NCI-H187 treated with DMSO at 0.1 percent for 48 hours (cell line): Measurements from ENCODE around the gene APOL5.
"Not testable (repeated sequence)": the region's sequence is repeated elsewhere in the genome, so short reads cannot be mapped to it uniquely, and the experiment has no call there.

Experiments used
- DNase-seq: peaks from one replicate; lab custom pipeline; 2025; lab: John Stamatoyannopoulos, UW

Gene APOL5

DNA sequence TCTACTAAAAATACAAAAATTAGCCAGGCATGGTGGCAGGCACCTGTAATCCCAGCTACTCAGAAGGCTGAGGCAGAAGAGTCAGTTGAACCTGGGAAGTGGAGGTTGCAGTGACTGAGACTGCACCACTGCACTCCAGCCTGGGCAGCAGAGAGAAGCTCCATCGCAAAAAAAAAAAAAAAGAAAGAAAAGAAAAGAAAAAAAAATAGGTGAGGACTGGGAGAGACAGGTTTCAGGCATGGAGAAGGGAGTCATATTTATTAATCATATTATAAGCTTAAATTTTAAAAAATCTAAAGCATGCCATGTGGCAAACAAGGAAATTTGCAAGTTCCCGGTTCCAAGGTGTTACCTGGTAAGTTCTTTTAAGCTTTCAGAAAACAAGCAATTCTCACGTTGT is at the start of gene APOL5:
Gene APOL5 (plus strand): TSS at position 301 of the 400 bp plus-strand sequence. CDS start 0 bp downstream, at position 301.
- no peak for DNase-seq

DNA sequence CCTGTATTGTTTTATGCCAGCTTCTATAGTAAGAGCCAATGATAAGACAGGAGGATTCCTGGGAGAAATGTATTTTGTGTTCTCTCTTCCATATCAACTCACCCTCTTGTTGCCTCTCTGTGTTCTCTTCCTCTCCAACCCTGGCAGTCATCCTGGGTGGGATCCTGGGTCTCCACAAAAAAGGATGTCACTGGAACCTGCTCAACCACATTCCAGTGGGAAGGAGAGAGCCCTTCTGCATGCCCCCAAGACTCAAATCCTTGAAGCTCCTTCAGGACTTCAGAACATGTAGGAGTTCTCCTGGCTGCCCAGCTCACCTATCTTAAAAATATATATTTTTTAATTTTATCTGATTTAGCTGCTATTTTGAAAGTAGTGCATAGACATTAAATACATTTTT is 43.3 kb upstream of the APOL5 start:
- no peak for DNase-seq

- not testable (repeated sequence) for DNase-seq
Measured at GRCh38 chr22:35676065-35676464, 41.6 kb upstream of the APOL5 start.

DNA sequence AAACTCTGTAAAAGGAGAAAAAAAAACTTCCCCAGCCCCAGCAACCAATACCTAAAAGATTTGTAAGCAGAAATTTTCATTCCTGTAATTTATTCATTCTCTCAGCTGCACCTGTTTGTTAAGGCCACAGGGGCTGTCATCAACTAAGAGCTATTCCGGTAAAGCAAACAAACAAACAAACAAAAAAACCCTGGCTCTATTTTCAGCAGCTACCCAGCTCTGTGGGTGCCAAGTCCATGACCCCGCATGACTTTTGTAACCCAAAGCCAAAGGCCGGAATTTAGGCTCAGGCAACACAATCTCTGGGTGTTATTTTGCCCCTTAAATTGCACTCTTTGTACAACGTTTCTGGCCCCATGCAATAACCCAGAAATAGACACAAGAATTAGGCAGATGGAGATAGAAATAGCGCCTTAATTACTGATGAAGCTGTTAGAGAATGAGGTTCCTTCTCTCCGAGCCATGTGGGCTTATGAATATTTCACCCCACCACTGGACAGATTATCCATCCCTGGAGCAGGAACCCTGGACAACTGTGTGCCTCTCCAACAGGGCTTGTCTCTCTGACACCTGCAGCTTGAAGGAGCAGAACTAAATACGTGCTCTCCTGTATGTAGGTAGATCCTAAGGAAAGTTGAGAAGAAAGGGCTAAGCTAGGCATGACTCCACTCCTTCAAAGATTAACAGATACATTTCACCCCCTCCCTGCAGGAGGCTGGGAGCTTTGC is 40.0 kb upstream of the APOL5 start:
- DNase-seq: no peak

GRCh38 chr22:35678836-35679235 is 38.8 kb upstream of the APOL5 start:
- DNase-seq: no peak

- DNase-seq: not testable (repeated sequence)
Measured at GRCh38 chr22:35679492-35679891, 38.2 kb upstream of the APOL5 start.

DNA sequence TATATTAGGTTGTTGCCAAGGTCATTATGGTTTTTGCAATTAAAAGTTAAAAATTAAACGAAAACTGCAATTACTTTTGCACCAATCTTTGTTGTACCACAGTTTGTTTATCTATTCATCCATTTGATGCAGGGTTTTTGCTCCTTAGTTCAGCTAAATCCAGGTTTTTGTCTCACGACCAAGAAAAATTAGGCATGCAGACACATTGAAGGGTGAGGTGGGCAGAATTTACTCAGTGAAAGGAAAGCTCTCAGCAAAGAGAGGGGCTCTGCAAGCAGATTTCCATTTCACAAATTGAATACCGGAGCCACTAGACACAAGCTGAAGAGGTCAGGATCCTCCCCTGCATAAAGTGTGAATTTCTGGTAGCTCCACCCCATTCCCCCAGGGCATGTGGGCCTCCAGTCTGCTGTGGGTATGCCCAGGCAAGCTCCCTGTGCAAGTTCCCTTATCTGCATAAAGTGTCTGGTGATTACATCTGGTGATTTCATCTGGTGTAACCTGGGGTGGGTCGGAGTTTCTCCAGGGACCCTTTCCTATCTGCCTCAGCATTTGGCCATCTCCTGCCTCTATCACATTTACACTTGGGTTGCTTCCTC is 36.1 kb upstream of the APOL5 start:
- no peak for DNase-seq

- no peak for DNase-seq
Measured at GRCh38 chr22:35683560-35683959, 34.1 kb upstream of the APOL5 start.

- no peak for DNase-seq
Measured at GRCh38 chr22:35684270-35684700, 33.4 kb upstream of the APOL5 start.

GRCh38 chr22:35684732-35685131 is 32.9 kb upstream of the APOL5 start:
- no peak for DNase-seq

DNA sequence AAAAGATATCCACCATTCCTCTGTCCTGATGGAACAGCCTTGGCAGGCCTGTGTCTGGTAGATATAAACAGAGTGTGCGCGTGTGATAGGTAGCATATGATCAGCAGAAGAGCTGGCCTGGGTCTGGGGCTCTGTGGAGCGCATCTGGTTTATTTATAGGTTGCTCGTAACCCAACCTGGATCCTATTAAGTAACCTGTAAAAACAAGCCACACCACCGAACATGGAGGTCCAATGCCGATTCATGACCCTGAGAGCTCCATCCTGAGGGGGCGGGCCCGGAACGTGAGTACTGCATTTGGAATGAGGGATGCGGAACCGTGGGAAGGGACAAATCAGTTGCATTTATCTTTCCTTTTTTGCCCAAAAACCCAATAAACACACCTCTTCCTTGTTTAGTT is 31.9 kb upstream of the APOL5 start:
- DNase-seq: no peak

GRCh38 chr22:35686298-35686697 is 31.4 kb upstream of the APOL5 start:
- no peak for DNase-seq

DNA sequence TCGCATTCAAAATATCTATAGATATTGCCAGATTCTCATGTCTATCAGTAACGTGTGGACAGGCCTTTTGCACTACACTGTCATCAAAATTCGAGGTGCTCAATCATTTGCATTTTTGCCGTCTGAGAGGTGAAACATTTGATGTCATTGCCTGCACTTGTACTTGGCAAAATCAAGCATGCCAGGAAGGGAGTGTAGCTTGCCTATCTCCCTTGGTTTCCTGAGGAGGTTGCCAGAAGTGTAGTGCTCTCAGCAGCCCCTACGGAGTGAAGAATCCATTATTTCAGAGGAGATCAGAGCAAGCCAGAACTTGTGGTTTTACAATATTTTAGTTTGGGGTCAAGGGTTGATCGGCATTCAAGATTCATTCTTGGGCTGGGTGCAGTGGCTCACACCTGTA is 30.2 kb upstream of the APOL5 start:
- no peak for DNase-seq

- DNase-seq: no peak
Measured at GRCh38 chr22:35688913-35689675, 28.6 kb upstream of the APOL5 start.

DNA sequence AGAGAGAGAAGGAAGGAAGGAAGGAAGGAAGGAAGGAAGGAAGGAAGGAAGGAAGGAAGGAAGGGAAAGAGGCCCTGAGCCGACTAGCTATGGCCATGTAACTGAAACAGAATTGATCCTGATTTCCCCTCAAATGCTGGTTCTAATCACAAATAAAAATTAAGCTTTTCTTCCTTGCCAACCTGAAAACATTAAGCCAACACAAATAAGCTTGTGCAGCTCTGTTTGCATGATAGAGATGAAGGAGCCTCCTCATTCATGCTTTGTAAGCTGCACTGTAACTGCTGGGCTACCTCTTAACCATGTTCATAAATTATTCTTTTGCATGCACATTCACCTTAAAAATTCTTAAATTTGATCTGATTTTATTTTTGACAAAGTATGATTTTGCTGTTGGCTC is 27.7 kb upstream of the APOL5 start:
- DNase-seq: no peak

GRCh38 chr22:35695202-35695601 is 22.5 kb upstream of the APOL5 start:
- no peak for DNase-seq

DNA sequence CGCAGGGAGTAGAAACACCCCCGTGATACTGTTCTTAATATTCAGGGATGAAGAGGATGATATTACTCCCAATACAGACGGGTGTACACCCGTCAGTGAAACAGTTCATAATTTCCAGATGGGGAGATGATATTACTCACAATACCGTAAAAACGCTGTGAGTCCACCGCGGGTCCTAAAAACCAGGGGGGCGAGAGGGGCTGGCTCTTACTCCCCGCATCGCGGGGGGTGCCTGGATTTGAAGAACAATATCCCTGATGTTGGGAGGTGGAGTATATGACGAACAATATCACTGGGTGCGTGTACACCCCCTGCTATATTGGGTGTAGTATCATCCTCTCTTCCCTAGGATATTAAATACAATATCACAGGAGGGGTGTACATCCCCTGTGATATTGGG is 20.5 kb upstream of the APOL5 start:
- no peak for DNase-seq

DNA sequence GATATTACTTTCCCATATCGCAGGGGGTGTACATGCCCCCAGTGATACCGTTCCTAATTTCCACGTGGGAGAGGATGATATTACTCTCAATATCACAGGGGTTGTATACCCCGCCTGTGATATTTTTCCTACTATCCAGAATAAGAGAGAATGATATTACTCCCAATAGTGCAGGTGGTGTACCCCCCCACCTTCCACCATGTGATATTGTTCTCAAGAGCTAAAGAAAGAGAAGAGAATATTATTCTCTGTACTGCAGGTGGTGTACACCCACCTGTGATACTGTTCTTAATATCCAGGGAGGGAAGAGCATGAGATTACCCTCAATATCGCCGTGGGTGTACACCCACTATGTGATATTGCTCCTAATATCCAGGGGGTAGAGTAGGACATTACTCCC is 17.8 kb upstream of the APOL5 start:
- not testable (repeated sequence) for DNase-seq

DNA sequence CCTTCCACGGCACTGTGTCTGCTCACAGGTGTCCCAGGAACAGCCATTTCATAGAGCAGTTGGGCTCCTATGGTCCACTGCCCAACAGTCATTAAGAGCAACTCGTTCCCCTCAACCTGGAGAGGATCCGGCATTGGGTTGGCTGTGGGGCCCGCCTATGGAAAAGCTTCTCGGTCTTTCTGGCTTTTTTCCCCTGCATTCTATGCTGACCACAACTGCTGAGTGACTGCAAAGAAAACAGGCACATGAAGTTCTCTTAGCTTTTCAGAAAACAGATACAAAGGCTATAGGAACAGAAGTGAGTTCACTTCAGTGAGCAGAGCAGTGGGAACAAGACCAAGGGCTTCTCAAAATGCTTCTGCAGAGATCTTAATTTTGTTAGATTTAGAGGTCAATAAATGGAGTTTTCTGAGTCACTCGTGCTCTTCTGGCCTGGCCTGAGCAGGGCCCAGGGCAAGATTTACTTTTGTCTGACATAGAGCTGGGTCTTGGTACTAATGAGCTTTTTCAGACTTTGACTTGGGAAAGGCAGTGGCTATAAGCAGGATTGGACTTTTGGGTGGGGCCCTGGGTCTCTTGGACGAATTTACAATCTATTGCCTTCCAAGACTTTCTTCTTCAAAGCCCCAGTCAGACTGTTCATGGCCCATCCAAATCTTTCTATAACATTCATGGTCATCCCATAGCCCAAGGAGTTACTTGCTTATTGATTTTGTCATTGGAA is 13.6 kb upstream of the APOL5 start:
- DNase-seq: no peak

DNA sequence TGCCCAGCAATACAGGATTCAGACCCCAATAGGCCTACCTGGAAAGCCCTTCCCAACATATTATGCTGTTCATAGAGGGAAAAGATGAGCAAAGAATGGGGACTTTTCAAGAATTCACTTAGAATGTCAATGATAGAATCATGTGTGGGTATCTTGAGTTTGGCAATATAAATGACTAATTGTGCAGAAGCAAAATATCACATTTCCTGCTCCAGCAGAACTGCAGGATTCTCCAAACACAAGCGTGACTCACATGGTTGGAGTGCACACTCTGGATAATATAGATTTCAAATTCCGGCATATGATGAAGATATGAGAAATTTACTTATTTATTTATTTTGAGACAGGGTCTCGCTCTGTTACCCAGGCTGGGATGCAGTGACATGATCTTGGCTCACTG is 12.5 kb upstream of the APOL5 start:
- no peak for DNase-seq

- DNase-seq: no peak
Measured at GRCh38 chr22:35708453-35708852, 9.2 kb upstream of the APOL5 start.

- no peak for DNase-seq
Measured at GRCh38 chr22:35708917-35709316, 8.8 kb upstream of the APOL5 start.
